Measurements from ENCODE around the gene SDK1. TPM values are rescaled to one million over a fixed set of nuclear protein-coding genes. Genes with fewer than 3 reads are reported as not detected.

The SDK1 gene
- total and polyA plus RNA-seq, 2 donors: 3.2 to 7.8 TPM

DNA sequence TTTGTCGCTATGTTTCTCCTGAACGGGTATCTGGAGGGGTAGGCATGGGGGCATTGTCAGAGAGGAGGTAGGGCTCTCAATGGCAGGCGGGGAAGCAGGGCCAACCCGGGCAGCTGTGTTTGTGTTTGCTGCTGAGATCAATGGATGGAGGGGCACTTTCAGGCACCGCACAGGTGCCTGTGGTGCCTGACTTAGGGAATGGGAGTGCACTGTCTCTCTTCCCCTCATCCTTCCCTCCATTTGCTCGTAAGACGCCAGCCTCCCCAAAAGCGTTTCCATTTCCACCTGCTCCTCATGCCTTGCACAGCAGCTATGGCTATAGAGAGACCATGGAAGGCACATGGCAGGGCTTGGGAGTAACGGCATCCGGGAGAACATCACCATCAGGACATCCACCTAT is 765.2 kb downstream of the SDK1 start:
- Histone ChIP-seq H3K36me3 (ENCODE audit: control insufficient read depth in 2 of 2, insufficient read depth in 2 of 2, low read length in 1 of 2) (no peaks in the 10 kb centered on the region), H3K27ac (ENCODE audit: low read depth in 1 of 2, low read length in 1 of 2) (no peak overlapping the region), H3K9me3 (ENCODE audit: control insufficient read depth in 2 of 2, insufficient read depth in 1 of 2, low read length in 1 of 2) (no peaks in the 10 kb centered on the region), H3K27me3 (ENCODE audit: control insufficient read depth in 2 of 2, insufficient read depth in 1 of 2, low read length in 1 of 2) (no peaks in the 10 kb centered on the region), H3K4me1 (ENCODE audit: control insufficient read depth in 2 of 2, insufficient read depth in 2 of 2, low read length in 2 of 2) (no peaks in the 10 kb centered on the region), H3K4me3 (ENCODE audit: low read length in 2 of 2) (no peak overlapping the region)
- 93% methylated on average over 10 of the region's 10 CpGs for WGBS
- DNase-seq (ENCODE audit: low read depth in 6 of 9, low spot score in 9 of 9): no peak

DNA sequence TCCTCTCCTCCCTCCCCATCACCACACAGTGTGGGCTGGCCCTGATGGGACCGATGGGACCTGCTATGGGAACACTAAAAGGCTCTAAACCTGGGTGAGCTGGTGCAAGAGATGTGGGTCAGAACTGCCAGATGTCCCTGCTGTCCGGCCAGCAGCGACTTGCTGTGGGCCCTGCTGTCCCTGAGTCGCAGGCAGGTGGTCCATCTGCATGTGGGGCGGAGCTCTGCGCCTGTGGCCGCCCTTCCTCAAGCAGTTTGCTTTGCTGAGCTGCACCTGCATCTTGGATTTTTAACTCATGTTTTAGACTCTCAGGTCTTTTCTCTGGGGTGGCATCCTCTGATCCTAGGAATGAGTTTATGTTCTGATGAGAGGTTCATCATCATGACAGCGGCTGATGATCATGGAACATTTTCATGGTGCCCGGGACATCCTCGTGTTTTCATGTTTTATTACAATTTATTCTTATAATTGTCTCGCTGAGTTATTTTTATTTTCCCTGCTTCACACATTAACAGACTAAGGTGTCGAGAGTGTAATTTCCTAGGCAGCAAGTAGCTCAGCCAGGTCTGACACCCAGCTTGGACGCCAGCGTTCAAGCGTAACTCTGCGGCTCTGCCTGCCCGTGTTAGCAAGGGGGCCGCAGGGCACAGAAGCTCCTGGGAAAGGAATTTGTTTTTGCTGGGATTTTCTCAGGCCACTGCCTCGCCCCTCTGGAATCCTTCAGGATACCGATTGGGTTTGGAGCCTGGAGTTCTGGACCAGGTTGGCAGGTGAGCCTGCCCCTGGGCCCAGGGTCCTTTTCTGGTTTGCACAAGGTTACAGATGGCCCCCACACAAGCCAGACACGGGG is 765.8 kb downstream of the SDK1 start:
- no peak overlapping the region for H3K4me3 ChIP-seq (ENCODE audit: low read length in 2 of 2)
- no peaks in the 10 kb centered on the region for H3K9me3 ChIP-seq (ENCODE audit: control insufficient read depth in 2 of 2, insufficient read depth in 1 of 2, low read length in 1 of 2)
- WGBS: 89% methylated on average over 21 of the region's 21 CpGs
- DNase-seq (ENCODE audit: low read depth in 6 of 9, low spot score in 9 of 9): no peak
- no peaks in the 10 kb centered on the region for H3K4me1 ChIP-seq (ENCODE audit: control insufficient read depth in 2 of 2, insufficient read depth in 2 of 2, low read length in 2 of 2)
- no peak overlapping the region for H3K27ac ChIP-seq (ENCODE audit: low read depth in 1 of 2, low read length in 1 of 2)
- H3K27me3 ChIP-seq (ENCODE audit: control insufficient read depth in 2 of 2, insufficient read depth in 1 of 2, low read length in 1 of 2): no peaks in the 10 kb centered on the region
- no peaks in the 10 kb centered on the region for H3K36me3 ChIP-seq (ENCODE audit: control insufficient read depth in 2 of 2, insufficient read depth in 2 of 2, low read length in 1 of 2)

DNA sequence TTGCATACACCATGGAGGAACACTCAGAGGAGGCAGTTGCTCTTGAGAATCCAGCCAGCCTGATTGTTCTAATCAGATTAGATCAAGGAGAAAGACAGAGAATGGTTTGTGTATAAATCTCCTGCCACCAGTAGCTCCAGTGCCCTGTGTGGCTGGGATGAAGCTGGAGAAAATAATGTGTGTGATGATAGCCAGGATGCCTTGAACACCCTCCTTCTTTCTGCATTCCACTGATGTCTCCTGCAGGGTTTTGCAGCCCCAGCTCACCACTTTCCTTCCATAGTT is 766.4 kb downstream of the SDK1 start:
- Histone ChIP-seq H3K4me3 (ENCODE audit: low read length in 2 of 2) (no peak overlapping the region), H3K27me3 (ENCODE audit: control insufficient read depth in 2 of 2, insufficient read depth in 1 of 2, low read length in 1 of 2) (no peaks in the 10 kb centered on the region), H3K36me3 (ENCODE audit: control insufficient read depth in 2 of 2, insufficient read depth in 2 of 2, low read length in 1 of 2) (no peaks in the 10 kb centered on the region), H3K9me3 (ENCODE audit: control insufficient read depth in 2 of 2, insufficient read depth in 1 of 2, low read length in 1 of 2) (no peaks in the 10 kb centered on the region), H3K4me1 (ENCODE audit: control insufficient read depth in 2 of 2, insufficient read depth in 2 of 2, low read length in 2 of 2) (no peaks in the 10 kb centered on the region), H3K27ac (ENCODE audit: low read depth in 1 of 2, low read length in 1 of 2) (no peak overlapping the region)
- DNase-seq (ENCODE audit: low read depth in 6 of 9, low spot score in 9 of 9): no peak

DNA sequence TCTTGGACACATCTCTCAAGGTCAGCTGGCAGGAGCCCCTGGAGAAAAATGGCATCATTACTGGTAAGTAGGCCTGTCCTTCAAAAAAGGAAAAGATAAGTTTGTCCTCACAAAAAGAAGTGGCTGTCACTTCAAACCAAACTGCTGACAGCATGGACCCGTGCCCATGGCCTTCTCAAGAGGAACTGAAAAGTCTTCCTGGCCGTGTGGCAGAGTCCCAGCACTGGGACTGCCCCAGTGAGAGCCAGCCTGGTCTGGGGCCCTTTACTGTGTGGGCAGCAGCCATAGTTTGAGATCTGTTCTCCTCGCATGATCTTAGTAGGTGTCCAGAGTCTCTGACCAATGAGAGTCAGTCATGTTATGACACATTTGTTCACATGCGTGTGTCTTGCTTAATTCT is 766.8 kb downstream of the SDK1 start:
- H3K9me3 ChIP-seq (ENCODE audit: control insufficient read depth in 2 of 2, insufficient read depth in 1 of 2, low read length in 1 of 2): no peaks in the 10 kb centered on the region
- 82% methylated on average over 4 of the region's 4 CpGs for WGBS
- no peak overlapping the region for H3K4me3 ChIP-seq (ENCODE audit: low read length in 2 of 2)
- no peak overlapping the region for H3K27ac ChIP-seq (ENCODE audit: low read depth in 1 of 2, low read length in 1 of 2)
- H3K27me3 ChIP-seq (ENCODE audit: control insufficient read depth in 2 of 2, insufficient read depth in 1 of 2, low read length in 1 of 2): no peaks in the 10 kb centered on the region
- no peaks in the 10 kb centered on the region for H3K4me1 ChIP-seq (ENCODE audit: control insufficient read depth in 2 of 2, insufficient read depth in 2 of 2, low read length in 2 of 2)
- H3K36me3 ChIP-seq (ENCODE audit: control insufficient read depth in 2 of 2, insufficient read depth in 2 of 2, low read length in 1 of 2): no peaks in the 10 kb centered on the region
- DNase-seq (ENCODE audit: low read depth in 6 of 9, low spot score in 9 of 9): no peak

DNA sequence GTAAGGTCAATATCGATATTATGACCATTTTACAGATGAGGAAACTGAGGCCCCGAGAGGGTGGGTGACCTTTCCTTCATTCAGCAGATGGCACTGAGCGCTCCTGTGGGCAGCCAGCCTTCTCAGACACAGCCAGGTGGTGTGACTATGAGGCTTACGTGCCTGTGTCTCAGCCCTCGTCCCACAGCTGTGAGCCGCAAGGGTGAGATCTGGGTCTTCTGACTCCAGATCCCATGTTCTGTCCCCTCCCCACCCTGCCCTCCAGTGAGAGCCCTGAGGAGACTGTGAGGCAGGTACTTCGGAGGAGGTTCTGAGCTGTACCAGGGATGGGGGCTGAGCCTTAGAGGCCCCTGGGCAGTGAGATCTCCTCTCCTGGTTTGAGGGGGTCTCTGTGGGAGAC is 767.2 kb downstream of the SDK1 start:
- Histone ChIP-seq H3K4me3 (ENCODE audit: low read length in 2 of 2) (no peak overlapping the region), H3K9me3 (ENCODE audit: control insufficient read depth in 2 of 2, insufficient read depth in 1 of 2, low read length in 1 of 2) (no peaks in the 10 kb centered on the region)

DNA sequence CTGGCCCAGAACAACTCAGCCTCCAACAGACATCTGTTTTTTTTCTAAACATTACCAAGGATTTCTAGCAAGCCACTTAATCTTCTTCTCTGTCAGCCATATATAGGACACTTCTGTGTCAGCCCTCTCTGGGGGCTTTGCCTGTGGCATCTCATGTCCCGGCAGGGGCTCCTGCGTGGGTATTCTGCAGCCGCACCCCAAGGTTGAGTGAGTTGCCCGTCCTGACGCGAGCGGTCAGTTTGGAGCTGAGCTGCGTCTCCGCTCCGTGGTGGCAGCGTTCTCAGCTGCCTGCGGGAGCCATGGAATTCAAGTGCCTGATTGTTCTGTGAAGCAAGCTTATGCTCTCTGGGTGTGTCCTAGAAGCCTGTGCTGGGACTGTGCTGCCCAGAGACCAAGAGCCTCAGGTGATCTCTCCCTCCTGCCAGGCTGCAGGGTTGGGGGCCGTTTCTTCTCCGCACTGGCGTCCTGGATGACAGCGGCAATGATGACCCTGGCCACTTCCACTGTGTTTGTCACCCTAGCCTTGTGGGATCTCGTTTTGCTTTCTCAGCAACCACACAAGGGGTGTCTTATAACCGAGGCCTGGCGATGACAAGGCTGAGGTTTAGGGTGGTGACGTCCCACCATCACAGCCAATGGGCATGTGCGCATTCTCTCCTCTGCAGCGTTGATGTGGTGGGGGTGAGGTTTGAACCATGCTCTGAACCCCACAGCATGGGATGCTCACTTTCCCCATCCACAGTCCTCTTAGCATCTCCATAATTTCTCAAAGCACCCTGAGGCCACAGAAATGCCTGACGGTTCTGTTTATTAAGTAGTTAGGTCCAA is 768.4 kb downstream of the SDK1 start:
- DNase-seq (ENCODE audit: low read depth in 6 of 9, low spot score in 9 of 9): no peak
- Histone ChIP-seq H3K27ac (ENCODE audit: low read depth in 1 of 2, low read length in 1 of 2) (no peak overlapping the region), H3K4me1 (ENCODE audit: control insufficient read depth in 2 of 2, insufficient read depth in 2 of 2, low read length in 2 of 2) (no peaks in the 10 kb centered on the region), H3K4me3 (ENCODE audit: low read length in 2 of 2) (no peak overlapping the region), H3K9me3 (ENCODE audit: control insufficient read depth in 2 of 2, insufficient read depth in 1 of 2, low read length in 1 of 2) (no peaks in the 10 kb centered on the region), H3K27me3 (ENCODE audit: control insufficient read depth in 2 of 2, insufficient read depth in 1 of 2, low read length in 1 of 2) (no peaks in the 10 kb centered on the region), H3K36me3 (ENCODE audit: control insufficient read depth in 2 of 2, insufficient read depth in 2 of 2, low read length in 1 of 2) (no peaks in the 10 kb centered on the region)
- 94% methylated on average over 23 of the region's 23 CpGs for WGBS

More for the DNA sequence above, 767.2 kb downstream of the SDK1 start:
- H3K27me3 ChIP-seq (ENCODE audit: control insufficient read depth in 2 of 2, insufficient read depth in 1 of 2, low read length in 1 of 2): no peaks in the 10 kb centered on the region
- H3K4me1 ChIP-seq (ENCODE audit: control insufficient read depth in 2 of 2, insufficient read depth in 2 of 2, low read length in 2 of 2): no peaks in the 10 kb centered on the region
- H3K27ac ChIP-seq (ENCODE audit: low read depth in 1 of 2, low read length in 1 of 2): no peak overlapping the region
- H3K36me3 ChIP-seq (ENCODE audit: control insufficient read depth in 2 of 2, insufficient read depth in 2 of 2, low read length in 1 of 2): no peaks in the 10 kb centered on the region
- 96% methylated on average over 7 of the region's 7 CpGs for WGBS
- no peak for DNase-seq (ENCODE audit: low read depth in 6 of 9, low spot score in 9 of 9)

DNA sequence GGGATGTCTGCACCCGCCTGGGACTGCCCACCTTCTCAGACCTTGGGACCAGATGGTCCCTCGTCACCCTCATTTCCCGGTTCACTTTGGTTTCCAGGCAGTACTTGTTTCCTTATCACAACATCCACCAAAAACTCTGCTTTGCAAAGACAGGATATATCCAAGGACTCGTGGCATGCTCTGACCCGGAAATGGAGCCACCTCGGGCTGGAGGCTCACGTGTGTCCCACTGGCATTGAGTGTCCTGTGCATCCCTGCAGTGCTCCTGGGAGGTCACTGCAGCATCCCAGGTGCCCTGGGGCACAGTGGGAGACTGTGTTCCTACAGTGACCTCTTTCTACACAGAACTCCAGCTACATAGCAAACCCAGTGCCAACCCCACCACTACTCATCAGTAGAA is 769.2 kb downstream of the SDK1 start:
- H3K4me1 ChIP-seq (ENCODE audit: control insufficient read depth in 2 of 2, insufficient read depth in 2 of 2, low read length in 2 of 2): no peaks in the 10 kb centered on the region
- no peak for DNase-seq (ENCODE audit: low read depth in 6 of 9, low spot score in 9 of 9)
- H3K27ac ChIP-seq (ENCODE audit: low read depth in 1 of 2, low read length in 1 of 2): no peak overlapping the region
- no peak overlapping the region for H3K4me3 ChIP-seq (ENCODE audit: low read length in 2 of 2)
- no peaks in the 10 kb centered on the region for H3K27me3 ChIP-seq (ENCODE audit: control insufficient read depth in 2 of 2, insufficient read depth in 1 of 2, low read length in 1 of 2)
- no peaks in the 10 kb centered on the region for H3K36me3 ChIP-seq (ENCODE audit: control insufficient read depth in 2 of 2, insufficient read depth in 2 of 2, low read length in 1 of 2)
- 91% methylated on average over 7 of the region's 7 CpGs for WGBS
- H3K9me3 ChIP-seq (ENCODE audit: control insufficient read depth in 2 of 2, insufficient read depth in 1 of 2, low read length in 1 of 2): no peaks in the 10 kb centered on the region

DNA sequence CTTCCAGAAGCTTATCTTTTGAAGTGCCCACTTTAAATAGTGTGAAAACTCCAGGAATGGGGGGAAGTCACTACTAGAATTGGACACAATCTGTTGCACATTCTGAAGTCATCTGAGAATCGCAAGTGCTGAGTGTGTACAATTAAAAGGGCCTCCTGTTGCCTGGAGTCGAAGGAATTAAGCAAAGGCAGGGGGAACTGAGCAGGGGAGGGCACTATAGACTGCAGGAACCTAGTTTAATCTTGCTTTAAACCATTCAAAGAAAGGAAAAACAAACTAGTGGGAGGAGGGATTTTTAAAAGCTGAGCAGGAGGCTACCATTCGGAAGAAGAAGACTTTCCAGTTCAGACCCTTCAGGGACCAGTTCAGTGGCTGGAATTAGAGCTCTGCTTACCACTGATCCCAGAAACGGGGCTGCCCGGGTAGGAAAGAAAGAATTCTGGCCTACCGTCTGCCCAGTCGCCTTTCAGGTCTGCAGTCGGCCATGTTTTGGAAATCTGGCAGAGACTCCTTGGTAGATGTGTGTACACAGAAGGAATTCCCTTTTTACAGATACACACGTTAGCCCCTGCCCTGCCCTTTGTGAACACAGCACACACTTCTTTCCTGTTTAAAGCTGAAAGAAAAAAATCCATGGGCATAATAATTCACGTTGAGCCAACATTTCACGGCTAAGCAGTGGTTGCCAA is 770.5 kb downstream of the SDK1 start:
- 94% methylated on average over 11 of the region's 11 CpGs for WGBS

More for the DNA sequence above, 770.5 kb downstream of the SDK1 start:
- H3K27me3 ChIP-seq (ENCODE audit: control insufficient read depth in 2 of 2, insufficient read depth in 1 of 2, low read length in 1 of 2): no peaks in the 10 kb centered on the region
- no peak overlapping the region for H3K4me3 ChIP-seq (ENCODE audit: low read length in 2 of 2)
- no peak overlapping the region for H3K27ac ChIP-seq (ENCODE audit: low read depth in 1 of 2, low read length in 1 of 2)
- H3K4me1 ChIP-seq (ENCODE audit: control insufficient read depth in 2 of 2, insufficient read depth in 2 of 2, low read length in 2 of 2): no peaks in the 10 kb centered on the region
- no peaks in the 10 kb centered on the region for H3K9me3 ChIP-seq (ENCODE audit: control insufficient read depth in 2 of 2, insufficient read depth in 1 of 2, low read length in 1 of 2)
- no peak for DNase-seq (ENCODE audit: low read depth in 6 of 9, low spot score in 9 of 9)
- no peaks in the 10 kb centered on the region for H3K36me3 ChIP-seq (ENCODE audit: control insufficient read depth in 2 of 2, insufficient read depth in 2 of 2, low read length in 1 of 2)

All from thymus (tissue), 11 donors.